ENCODE data around the gene ANO6.
"Not testable (repeated sequence)": the region's sequence is repeated elsewhere in the genome, so short reads cannot be mapped to it uniquely, and the experiment has no call there.

ANO6 gene, protein sequence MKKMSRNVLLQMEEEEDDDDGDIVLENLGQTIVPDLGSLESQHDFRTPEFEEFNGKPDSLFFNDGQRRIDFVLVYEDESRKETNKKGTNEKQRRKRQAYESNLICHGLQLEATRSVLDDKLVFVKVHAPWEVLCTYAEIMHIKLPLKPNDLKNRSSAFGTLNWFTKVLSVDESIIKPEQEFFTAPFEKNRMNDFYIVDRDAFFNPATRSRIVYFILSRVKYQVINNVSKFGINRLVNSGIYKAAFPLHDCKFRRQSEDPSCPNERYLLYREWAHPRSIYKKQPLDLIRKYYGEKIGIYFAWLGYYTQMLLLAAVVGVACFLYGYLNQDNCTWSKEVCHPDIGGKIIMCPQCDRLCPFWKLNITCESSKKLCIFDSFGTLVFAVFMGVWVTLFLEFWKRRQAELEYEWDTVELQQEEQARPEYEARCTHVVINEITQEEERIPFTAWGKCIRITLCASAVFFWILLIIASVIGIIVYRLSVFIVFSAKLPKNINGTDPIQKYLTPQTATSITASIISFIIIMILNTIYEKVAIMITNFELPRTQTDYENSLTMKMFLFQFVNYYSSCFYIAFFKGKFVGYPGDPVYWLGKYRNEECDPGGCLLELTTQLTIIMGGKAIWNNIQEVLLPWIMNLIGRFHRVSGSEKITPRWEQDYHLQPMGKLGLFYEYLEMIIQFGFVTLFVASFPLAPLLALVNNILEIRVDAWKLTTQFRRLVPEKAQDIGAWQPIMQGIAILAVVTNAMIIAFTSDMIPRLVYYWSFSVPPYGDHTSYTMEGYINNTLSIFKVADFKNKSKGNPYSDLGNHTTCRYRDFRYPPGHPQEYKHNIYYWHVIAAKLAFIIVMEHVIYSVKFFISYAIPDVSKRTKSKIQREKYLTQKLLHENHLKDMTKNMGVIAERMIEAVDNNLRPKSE

DNA sequence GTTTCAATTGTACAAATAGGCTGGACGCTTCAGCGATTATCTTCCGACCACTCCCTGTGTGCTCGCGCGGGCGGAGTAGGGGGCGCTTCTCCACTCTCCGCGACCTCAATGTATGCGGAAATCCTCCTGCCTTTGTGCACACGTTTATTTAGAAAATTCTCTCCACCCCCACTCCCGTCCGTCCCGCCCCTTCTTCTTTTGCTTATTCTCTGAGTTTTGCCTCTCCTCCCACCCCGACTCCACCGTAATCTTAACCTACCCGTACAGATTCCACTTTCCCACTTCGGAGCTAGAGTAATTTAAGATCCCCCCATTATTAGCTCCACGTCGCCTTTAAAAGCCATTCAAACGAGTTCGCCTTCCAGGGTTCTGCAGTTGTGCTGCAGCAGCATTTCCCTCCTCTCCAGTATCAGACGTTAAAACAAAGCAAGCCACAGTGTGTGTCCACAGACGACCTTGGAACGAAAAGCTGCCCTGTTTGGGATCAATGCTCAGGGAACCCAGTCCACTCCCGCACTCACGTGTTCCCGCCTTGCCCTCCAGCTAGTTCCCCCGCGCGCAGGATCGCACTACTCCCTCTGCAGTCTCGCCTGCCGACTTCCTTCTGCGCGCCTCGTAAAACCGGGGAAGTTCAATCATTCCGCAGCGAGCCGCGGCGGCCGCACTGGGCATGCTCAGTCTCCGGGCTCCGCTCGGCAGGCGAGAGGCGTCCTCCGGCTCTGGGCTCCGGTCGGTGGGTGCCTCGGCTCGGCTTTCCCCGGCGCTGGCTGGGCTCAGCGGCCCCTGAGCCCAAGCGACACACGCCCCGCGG lies at the start of gene ANO6:
Gene ANO6, plus strand, starts transcription at position 677 of the 811 bp plus-strand sequence. CDS start 227 bp downstream, outside the sequence.
- DNase-seq, result peak; percentile 93

DNA sequence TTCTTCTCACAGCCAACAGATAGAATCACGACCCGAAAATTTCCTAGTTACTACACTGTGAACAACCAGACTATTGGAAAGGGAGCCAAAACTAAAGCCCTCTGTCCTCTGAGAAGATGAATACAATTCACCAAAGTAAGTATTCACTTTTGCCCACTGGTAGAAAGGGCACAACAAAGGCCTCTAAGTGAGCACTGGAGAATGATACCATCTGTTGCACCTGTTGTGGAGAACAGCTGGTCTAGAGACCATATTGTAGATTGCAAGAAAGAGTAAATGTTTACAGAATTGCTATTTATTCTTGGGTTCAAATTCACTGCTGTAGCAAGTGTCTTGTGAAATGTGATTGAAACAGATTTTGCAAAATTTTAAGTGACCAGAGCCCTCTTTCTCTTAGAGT lies 46.9 kb upstream of the ANO6 start:
- DNase-seq, result no peak

DNA sequence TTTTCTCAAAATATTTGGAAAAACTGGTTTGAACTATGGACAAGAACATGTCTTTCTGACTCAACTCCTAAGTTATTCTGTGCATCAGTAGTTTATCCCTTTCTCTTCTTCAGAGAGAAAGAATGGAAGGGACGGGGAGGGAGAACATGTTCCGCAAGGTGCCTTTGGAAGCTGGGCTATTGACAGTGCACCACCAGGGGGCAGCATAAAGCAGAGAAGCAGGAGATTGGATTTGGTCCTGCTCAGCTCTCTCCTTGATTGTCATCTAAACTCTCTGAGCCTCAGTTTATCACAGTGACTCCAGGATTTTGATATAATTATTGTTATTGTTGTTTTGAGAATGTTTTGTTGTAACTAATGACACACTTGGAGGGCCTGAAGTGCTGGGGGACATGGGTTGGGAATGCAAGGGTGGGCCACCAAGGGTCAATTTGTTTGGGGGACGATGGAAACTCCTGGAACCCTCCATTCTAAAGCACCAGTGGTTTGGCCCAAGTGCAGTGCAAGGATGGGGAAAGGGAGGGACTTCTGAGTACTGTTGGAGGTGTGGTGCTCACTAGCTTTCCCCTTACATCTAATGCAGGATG lies 45.3 kb upstream of the ANO6 start:
- peak; percentile 79 for DNase-seq

DNA sequence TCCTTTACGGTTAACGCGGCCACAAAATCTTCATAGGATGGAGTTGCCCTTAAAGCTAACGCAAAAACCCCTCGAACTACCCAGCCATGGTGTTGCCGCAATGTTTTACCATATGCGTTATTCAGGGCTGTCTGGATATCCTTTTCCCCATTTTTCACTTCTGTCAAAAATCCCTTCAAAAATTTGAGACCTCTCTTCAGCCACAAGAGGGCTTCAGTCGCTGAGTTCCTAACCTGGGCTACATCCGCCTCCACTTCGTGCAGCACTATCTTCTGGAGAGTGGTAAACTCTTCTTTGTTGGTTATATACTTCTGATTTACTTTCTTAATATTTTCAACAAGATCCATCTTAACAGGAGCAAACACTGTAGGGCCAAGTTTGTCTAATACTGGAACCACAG lies 42.6 kb upstream of the ANO6 start:
- DNase-seq, result not testable (repeated sequence)

DNA sequence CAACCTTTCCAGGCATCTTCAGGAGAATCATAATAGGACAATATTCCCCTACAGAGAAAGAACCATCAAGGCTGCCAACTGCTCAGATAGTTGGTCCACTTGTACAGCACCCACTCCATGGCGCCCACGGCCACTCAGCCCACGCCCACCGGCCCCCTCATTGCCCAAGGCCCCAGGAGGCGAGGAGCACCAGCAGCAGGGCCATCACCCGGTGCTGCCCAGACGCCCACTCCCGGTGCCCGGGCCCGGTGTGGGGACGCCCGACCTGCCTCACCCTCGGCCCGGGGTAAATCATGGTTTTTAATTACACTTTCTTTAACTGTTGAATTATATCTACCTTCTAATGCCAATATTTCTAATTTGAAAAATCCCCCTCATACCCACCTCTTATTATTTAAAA lies 41.3 kb upstream of the ANO6 start:
- no peak for DNase-seq

DNA sequence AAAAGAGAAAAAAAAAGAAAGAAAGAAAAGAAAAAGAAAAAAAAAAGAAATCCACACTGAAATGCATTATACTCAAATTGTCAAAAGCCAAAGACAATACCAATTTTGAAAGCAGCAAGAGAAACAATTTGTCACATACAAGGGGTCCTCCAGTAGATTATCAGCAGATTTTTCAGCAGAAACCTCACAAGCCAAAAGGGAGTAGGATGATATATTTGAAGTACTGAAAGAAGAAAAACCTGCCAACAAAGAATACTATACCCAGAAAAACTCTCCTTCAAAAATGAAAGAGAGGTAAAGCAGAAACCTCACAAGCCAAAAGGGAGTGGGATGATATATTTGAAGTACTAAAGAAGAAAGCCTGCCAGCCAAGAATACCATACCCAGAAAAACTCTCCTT lies 37.1 kb upstream of the ANO6 start:
- no peak for DNase-seq

DNA sequence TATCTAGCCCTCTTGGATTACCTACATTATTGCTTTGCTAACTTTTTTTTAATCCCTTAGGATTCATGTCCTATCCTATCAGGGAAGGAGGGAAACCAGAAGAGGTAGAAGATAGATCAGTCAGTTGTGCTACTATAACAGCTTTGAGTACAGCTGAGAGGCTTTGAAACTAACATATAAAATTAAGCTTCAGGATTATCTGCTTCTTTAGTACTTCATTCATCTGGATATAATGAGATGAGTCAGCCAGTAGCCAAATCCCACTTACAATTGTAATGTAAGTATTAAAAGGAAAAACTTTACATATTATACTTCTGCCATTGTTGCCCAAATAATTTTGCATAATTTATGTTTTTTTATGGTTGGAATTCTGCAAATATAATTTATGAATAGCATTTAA lies 33.4 kb upstream of the ANO6 start:
- no peak for DNase-seq

DNA sequence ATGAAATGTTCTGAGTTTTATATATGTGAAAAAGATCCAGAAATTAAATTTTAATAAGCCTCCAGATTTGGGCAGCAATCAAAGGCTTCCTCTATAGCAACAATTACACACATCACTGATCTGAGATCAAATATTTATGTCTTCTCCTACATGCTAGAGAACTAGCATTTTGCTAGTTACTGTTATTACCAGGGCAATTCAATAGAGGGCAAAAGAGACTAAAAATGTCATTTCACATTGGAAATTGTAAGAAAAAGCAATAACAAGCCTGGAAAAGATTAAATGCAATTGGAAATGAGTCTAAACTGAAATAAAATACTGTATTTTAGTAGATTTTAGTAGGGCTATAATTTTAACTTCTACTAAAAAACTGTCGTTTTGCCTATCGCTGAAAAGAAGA lies 32.6 kb upstream of the ANO6 start:
- DNase-seq, result no peak

DNA sequence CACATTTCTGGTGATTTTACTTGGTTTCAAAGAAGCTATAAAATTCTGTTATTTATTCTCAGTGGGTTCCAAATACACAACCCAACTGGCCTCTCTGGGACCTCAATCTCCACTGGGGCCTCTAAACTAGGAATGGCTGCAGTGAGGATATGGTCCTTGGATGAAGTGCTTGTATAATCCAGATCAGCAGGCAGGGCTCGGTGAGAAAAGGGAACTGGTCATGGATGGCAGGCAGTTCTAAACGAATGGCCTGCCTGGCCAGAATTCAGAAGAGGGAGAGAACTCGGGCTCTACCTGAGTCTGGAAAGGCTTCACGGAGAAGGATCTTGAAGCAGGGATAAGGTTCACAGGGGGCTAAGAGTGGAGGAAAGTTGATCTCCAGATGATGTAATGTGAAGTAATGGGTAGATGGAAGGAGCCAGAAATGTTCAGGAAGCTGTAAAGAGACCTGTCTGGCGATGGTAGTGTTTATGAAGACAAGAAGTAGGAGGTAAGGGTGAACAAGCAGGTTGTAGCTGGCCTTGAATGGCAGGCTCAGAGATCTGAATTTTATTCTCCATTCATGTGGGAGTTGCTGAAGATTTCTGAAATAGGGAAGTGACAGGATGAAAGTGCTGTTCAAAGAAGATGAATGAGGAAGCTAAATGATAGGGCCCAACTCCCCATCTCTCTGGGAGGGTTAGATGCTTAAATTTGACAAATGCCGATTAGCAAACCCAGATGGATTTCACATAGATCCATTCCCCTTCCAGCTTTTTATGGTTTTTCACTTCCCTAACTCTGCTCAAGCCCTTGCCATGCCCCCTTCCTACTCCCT lies 31.5 kb upstream of the ANO6 start:
- no peak for DNase-seq

DNA sequence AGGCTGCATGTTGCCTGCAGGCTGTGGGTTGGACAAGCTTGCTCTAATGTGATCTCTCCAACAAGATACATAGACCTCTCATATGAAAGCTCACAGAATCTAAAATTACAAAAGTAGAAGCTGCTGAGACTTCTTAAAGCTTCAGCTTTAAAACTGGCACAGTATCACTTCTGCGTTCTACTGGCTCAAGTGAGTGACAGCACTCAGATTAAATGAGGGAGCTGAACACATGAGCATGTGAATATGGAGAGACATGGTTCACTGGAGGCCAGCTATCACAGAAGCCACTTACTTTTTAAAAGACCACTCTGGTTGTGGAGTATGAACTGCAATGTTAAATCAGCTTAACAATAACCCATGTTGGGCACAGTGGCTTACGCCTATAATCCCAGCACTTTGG lies 29.1 kb upstream of the ANO6 start:
- no peak for DNase-seq

DNA sequence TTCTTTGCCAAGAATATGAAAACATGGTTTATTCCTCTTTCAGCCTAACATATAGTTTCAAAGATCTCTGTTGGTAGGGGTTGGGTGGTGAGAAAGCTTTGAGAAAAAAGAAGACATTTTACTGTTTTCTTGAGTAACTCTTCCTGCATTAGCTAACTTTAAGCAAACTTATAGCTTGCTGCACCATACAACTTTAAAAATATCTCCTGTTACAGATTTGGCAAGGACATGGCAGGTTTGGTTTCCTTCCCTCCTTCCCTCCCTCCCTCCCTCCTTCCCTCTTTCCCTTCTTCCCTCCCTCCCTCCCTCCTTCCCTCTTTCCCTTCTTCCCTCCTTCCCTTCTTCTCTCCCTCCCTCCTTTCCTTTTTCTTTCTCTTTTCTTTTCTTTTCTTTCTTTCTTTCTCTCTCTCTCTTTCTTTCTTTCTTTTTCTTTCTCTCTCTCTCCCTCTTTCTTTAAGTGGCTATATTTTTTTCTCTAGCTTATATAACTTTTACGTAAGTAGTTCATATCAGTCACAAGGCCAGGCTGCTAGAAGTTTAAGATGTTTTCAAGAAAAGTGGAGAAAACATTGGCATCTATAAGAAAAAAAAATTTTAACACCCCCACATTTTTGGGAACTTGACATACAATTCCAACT lies 26.0 kb upstream of the ANO6 start:
- DNase-seq, result no peak

DNA sequence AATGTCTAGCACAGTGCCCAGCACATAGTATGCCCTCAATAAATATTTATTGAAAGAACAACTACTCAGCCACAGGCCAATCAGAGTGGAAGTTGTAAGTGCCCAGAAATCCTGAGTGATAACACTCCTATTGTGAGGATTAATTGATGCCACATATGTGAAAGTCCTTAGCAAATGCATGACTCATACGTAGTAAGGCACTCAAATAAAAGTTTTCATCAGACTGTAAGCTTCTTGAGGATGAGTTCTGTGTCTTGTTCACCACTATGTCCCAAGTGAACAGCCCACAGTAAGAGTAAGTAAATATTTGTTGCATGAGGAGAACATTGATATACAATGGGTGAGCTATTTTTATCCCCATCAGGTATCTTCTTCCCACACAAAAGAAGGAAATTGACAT lies 24.7 kb upstream of the ANO6 start:
- DNase-seq, result no peak

DNA sequence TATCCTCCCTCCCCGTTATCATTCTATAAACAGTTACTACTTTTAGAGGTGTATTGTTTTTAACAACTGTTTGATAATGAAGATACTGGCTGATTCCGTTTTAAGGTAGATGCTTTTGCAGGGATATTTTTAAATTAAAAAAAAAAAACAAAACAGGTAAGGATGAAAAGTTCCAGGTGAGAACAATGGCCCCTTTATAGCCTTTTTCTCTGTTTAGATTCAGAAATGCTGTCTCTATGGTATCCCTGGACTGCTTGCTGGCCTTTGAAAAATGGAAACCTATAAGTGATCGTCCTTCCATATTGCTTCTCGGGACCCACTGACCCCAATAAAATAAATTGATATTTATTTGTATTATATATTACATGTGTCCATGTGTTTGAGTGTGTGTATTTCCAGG lies 23.2 kb upstream of the ANO6 start:
- no peak for DNase-seq

DNA sequence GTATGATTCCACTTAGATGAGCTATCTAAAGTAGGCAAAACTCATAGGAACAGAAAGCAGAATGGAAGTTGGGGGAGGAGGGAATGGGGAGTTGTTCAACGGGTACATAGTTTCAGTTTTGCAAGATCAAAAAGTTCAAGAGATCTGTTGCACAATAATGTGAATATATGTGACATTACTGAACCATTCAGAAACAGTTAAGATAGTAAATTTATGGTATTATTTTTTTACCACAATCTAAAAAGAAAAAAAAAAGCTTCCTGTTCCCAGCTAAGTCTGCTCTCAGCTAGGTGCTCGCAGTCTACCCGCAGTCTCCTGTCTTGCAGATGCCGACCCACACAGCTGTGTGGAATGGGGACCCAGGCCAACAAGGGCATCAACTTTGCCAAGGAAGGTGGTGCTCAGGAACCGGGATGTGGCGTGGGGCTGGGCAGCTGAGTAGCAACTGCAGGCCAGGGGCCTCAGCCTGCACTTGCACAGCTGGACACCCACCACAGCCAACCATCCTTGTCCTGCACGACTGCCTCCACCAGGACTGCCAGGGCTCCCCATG lies 15.3 kb upstream of the ANO6 start:
- DNase-seq, result no peak

DNA sequence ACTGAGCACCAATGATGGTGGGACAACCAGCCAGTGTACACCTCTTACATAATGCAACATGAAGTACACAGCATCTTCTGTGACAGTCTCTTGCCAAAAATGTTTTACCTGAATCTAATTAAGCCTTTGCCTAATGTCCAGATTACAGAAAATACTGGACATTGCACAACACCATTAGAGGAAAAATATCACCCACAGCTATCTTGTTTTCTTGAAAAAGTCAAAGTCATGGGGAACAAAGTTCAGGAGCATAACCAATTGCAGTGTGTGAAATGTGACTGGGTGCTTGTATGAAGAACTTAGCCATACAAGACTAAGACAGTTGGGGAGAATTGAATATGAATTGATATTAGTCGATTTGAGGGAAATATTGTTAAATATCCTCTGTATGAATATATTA lies 12.1 kb upstream of the ANO6 start:
- DNase-seq, result no peak

DNA sequence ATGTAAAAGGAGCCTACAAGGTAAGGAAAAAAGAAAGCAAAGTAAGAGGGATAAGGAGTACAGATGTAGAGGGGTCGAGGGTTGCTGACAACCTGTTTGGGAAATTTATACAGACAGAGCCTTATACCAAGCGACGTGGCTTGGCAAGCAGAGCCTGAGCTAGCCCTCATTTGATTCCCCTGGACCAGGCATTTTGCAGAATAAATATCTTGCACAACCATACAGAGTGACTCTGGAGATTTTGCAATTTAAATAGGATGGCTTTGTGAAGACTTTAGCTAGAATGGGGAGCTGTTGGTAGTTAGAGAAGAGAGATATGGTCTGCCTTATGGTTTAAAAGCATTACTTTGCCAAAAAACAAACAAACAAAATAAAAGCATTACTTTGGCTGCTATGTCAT lies 11.1 kb upstream of the ANO6 start:
- no peak for DNase-seq

DNA sequence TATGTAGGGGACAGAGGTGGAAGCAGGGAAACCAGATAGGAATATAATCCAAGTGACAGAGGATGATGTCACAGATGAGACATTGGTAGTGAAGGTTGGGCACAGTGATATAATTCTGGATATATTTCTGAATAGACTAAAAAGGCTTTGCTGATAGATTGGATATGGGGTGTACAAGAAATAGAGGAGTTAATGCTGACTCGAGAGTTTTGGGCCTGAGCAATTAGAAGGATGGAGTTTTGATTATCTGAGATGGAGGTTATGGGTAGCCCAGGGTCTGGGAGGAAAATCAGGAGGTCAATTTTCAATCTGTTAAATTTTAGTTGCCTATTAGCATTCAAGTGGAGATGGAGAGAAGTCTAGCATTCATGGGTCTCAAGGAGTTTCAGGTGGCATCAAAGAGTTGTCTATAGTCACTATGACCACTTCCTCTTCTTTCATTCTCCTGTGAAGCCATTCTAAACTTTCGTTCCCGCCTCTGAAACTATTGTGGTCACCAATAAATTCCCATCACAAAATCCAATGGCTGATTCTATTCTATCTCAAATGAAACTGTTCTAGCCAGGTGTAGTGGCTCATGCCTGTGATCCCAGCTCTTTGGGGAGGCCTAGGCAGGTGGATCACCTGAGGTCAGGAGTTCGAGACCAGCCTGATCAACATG lies 10.6 kb upstream of the ANO6 start:
- peak; percentile 68 for DNase-seq

DNA sequence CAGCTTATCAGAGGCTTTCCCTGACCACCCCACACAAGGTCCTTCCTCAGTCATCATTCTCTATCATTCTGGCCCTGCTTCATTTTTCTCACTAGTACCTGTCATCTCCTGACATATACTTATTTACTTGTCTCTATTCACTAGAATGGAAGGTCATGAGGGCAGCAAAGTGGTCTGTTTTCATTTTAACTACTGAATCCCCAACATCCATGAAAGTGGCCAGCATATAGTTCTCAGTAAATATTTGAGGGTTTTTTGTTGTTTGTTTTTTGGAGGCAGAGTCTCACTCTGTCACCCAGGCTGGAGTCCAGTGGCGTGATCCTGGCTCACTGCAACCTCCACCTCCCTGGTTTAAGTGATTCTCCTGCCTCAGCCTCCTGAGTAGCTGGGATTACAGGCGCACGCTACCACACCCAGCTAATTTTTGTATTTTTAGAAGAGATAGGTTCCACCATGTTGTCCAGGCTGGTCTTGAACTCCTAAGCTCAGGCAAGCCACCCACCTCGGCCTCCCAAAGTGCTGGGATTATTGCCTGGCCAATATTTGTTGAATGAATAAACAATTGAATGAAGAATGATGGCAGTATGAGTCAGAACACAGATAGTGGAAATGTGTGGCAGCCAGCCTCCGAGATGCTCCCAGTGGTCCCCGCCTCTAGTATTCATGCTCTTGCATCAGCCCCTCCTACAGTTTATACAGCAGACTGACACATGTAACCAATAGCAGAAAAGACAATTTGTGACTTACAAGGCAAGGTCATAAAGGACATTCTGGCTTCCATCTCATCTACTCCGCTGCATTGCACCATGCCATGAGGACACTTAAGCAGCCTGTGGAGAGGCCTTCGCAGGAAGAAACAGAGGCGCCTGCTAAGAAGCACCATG lies 7.0 kb upstream of the ANO6 start:
- no peak for DNase-seq

DNA sequence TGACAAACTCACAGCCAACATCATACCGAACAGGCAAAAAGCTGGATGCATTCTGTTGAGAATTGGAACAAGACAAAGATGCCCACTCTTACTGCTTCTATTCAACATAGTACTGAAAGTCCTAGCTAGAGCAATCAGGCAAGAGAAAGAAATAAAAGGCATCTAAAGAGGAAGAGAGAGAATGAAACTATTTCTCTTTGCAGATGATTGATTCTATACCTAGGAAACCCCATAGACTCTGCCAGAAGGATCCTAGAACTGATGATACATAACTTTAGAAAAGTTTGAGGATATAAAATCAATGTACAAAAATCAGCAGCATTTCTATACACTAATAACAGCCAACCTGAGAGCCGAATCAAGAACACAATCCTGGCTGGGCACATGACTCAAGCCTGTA lies 6.1 kb upstream of the ANO6 start:
- no peak for DNase-seq

Measured in RPMI8226 (cell line).